Loucy (cell line): ENCODE measurements around the gene NEXN.

Experiments used
- H2AFZ ChIP-seq: fragments of 200-600 bp; sonication (generic); 2 replicates; pipeline ENCODE4 v1.6.0; 2016; ENCODE audit warnings: antibody characterized with exemption, mild to moderate bottlenecking, low read length, moderate library complexity
- H3F3A ChIP-seq: fragments of 200-600 bp; 2 replicates; pipeline ENCODE4 v1.6.0; 2016; ENCODE audit warnings: antibody characterized with exemption, low read depth, mild to moderate bottlenecking
- H3K27me3 ChIP-seq: fragments of 200-600 bp; sonication (generic); 2 replicates; pipeline ENCODE4 v1.6.1; 2014; ENCODE audit warnings: low read length, mild to moderate bottlenecking; ENCODE audit not compliant: insufficient read depth, poor library complexity, severe bottlenecking
- H3K36me3 ChIP-seq: fragments of 200-600 bp; sonication (generic); 2 replicates; pipeline ENCODE4 v1.6.1; 2016; ENCODE audit warnings: low read length; ENCODE audit not compliant: insufficient read depth
- H3K4me1 ChIP-seq: fragments of 200-600 bp; sonication (generic); 2 replicates; pipeline ENCODE4 v1.5.1; 2014; ENCODE audit warnings: low read length, mild to moderate bottlenecking; ENCODE audit not compliant: insufficient read depth, poor library complexity, severe bottlenecking
- H3K4me2 ChIP-seq: fragments of 200-600 bp; sonication (generic); 2 replicates; pipeline ENCODE4 v1.6.0; 2014; ENCODE audit warnings: antibody characterized with exemption, low read length, low read depth, mild to moderate bottlenecking; ENCODE audit not compliant: poor library complexity, severe bottlenecking
- H3K4me3 ChIP-seq: fragments of 200-600 bp; sonication (generic); 2 replicates; pipeline ENCODE4 v1.5.1; 2014; ENCODE audit warnings: low read length, mild to moderate bottlenecking, mixed read lengths; ENCODE audit not compliant: poor library complexity, severe bottlenecking
- H3K79me2 ChIP-seq: fragments of 200-600 bp; sonication (generic); 2 replicates; pipeline ENCODE4 v1.6.1; 2014; ENCODE audit warnings: low read length; ENCODE audit not compliant: insufficient read depth
- H3K9ac ChIP-seq: fragments of 200-600 bp; sonication (generic); 2 replicates; pipeline ENCODE4 v1.6.0; 2014; ENCODE audit warnings: mild to moderate bottlenecking, low read depth, low read length, moderate library complexity; ENCODE audit not compliant: poor library complexity, severe bottlenecking
- H3K9me2 ChIP-seq: fragments of 200-600 bp; sonication (generic); replicated peaks from 2 replicates; pipeline ENCODE4 v1.6.1; 2016; ENCODE audit warnings: low read depth, low read length, mixed read lengths
- H3K9me3 ChIP-seq: fragments of 200-600 bp; sonication (generic); 2 replicates; pipeline ENCODE4 v1.6.1; 2014; ENCODE audit warnings: mild to moderate bottlenecking, antibody characterized with exemption, low read length, low read depth; ENCODE audit not compliant: insufficient read depth
- H4K20me1 ChIP-seq: fragments of 200-600 bp; sonication (generic); 2 replicates; pipeline ENCODE4 v1.6.0; 2014; ENCODE audit warnings: antibody characterized with exemption, low read length, mild to moderate bottlenecking; ENCODE audit not compliant: insufficient read depth, poor library complexity, severe bottlenecking
- EZH2phosphoT487 ChIP-seq: fragments of 200-600 bp; IDR thresholded peaks from 2 replicates; pipeline ENCODE4 v1.6.1; 2018; ENCODE audit warnings: antibody characterized with exemption, mild to moderate bottlenecking, moderate library complexity, borderline replicate concordance
- TF ChIP-seq, protein P1 (sequence below): fragments of 200-600 bp; sonication (generic); conservative IDR thresholded peaks from 2 replicates; pipeline ENCODE4 v1.5.1; 2014; ENCODE audit warnings: mild to moderate bottlenecking, antibody characterized with exemption, low read length

Gene NEXN

DNA sequence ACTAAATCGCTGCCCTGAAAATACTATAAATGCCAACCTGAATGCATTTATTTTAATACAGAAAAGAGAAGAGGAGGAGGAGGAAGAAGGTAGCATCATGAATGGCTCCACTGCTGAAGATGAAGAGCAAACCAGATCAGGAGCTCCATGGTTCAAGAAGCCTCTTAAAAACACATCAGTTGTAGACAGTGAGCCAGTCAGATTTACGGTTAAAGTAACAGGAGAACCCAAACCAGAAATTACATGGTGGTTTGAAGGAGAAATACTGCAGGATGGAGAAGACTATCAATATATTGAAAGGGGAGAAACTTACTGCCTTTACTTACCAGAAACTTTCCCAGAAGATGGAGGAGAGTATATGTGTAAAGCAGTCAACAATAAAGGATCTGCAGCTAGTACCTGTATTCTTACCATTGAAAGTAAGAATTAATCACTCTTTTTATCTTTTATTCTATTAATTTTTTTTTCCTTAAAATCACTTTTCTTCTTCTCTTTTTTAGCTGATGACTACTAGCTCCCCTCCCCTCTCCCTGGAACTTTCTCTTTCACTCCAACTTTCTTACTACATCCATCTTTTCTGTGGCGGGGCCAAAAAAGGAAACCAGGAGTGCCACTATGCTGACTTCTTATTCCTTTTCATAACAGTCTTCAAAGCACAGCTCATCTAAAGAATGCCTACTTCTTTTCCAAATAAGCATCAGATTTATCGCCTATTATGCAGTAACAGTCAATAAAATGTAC, 54.1 kb downstream of the NEXN start:
- Histone ChIP-seq H3K4me1 (no peaks in the 10 kb centered on the region), H3K9me3 (no peaks in the 10 kb centered on the region), H4K20me1 (peaks cover 15% of the 10 kb centered on the region), H3K9ac (no peak overlapping the region), H3K4me2 (no peak overlapping the region), H3F3A (no peaks in the 10 kb centered on the region), H3K36me3 (peaks cover 49% of the 10 kb centered on the region), H3K9me2 (no peaks in the 10 kb centered on the region), H3K79me2 (no peaks in the 10 kb centered on the region), H2AFZ (no peak overlapping the region), H3K27me3 (no peaks in the 10 kb centered on the region), H3K4me3 (no peak overlapping the region)
- no peak for TF ChIP-seq EZH2phosphoT487
- TF ChIP-seq, protein P1, sequence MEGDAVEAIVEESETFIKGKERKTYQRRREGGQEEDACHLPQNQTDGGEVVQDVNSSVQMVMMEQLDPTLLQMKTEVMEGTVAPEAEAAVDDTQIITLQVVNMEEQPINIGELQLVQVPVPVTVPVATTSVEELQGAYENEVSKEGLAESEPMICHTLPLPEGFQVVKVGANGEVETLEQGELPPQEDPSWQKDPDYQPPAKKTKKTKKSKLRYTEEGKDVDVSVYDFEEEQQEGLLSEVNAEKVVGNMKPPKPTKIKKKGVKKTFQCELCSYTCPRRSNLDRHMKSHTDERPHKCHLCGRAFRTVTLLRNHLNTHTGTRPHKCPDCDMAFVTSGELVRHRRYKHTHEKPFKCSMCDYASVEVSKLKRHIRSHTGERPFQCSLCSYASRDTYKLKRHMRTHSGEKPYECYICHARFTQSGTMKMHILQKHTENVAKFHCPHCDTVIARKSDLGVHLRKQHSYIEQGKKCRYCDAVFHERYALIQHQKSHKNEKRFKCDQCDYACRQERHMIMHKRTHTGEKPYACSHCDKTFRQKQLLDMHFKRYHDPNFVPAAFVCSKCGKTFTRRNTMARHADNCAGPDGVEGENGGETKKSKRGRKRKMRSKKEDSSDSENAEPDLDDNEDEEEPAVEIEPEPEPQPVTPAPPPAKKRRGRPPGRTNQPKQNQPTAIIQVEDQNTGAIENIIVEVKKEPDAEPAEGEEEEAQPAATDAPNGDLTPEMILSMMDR: no peak

DNA sequence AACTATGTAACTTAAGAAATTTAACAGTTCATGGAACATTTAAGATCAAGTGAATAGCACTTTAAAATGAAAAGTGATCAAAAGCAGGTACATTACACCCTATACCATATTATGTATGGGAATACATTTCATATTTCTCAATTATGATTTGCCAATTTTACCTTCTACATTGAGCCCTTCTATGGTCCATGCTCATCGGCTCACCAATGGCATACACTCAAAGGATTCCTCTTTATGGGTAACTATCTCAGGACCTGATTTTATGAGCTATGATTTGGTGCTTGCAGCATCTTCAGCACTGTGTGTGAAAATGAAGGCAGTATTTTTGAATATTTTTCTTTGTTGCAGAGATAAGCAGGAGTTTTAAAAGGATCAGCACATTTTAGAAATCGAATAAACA, 56.9 kb downstream of the NEXN start:
- Histone ChIP-seq H4K20me1 (peaks cover 36% of the 10 kb centered on the region), H2AFZ (no peak overlapping the region), H3K9me2 (no peaks in the 10 kb centered on the region), H3K4me3 (no peak overlapping the region), H3K4me2 (no peak overlapping the region), H3K9me3 (no peaks in the 10 kb centered on the region), H3K36me3 (peaks cover 77% of the 10 kb centered on the region), H3K4me1 (peaks cover 10% of the 10 kb centered on the region), H3K9ac (no peak overlapping the region), H3K27me3 (no peaks in the 10 kb centered on the region), H3K79me2 (no peaks in the 10 kb centered on the region), H3F3A (no peaks in the 10 kb centered on the region)
- TF ChIP-seq, protein P1: no peak
- no peak for TF ChIP-seq EZH2phosphoT487

DNA sequence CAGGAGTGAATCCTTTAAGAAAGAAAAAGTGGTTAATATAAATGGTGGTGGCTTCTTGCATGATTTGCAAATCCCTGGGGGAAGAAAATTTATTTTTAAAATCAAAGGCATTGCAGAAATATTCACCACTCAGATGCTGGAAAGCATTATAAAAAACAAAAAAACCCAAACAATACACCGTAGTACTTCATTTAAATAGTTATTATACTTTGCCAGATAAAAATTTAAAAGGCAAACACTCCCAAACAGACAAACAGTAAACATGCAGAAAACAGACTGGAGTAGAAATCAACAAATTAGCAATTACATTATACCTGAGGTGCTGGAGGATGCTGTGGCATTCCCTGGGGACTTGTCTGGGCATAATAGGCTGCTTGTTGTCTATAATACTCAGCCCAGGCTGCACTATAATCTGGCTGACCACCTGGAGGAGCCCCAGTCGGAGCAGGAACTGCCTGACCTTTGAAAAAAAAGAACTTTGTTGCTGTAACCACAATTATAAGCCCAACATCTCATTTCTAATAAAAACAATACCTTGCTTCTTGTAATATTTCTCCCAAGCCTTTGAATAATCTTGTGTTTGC, 60.5 kb downstream of the NEXN start:
- Histone ChIP-seq H3K36me3 (peaks cover 96% of the 10 kb centered on the region), H3F3A (no peaks in the 10 kb centered on the region), H3K4me2 (no peak overlapping the region), H3K4me3 (no peak overlapping the region), H3K27me3 (no peaks in the 10 kb centered on the region), H3K9me2 (no peaks in the 10 kb centered on the region), H3K9me3 (no peaks in the 10 kb centered on the region), H4K20me1 (peaks cover 52% of the 10 kb centered on the region), H3K9ac (no peak overlapping the region), H3K79me2 (peaks cover 6% of the 10 kb centered on the region; the same call in 1 of the 2 replicates), H2AFZ (no peak overlapping the region), H3K4me1 (peaks cover 10% of the 10 kb centered on the region)
- no peak for TF ChIP-seq EZH2phosphoT487
- TF ChIP-seq, protein P1: peak; percentile 23; the same call in 1 of the 2 replicates
